8988T (cell line): ENCODE data around the gene FOSB.
A peak's percentile ranks its signal among the peaks of the same experiment; 100 is the strongest.

ENCODE experiments used
- DNase-seq: peaks from one replicate; pipeline ENCODE4 v3.0.0; 2011

FOSB gene

GRCh38 chr19:45485305-45486077 is 17.7 kb downstream of the FOSB start:
- no peak for DNase-seq

GRCh38 chr19:45488708-45489107 is 20.9 kb downstream of the FOSB start:
- DNase-seq = no peak

- no peak for DNase-seq
These were observed 21.5 kb downstream of the FOSB start for GRCh38 chr19:45489216-45489855.

GRCh38 chr19:45492137-45492626 is 24.4 kb downstream of the FOSB start:
- no peak for DNase-seq

- no peak for DNase-seq
These were observed 25.1 kb downstream of the FOSB start for GRCh38 chr19:45492627-45493470.

GRCh38 chr19:45494261-45494916 is 26.6 kb downstream of the FOSB start:
- no peak for DNase-seq

- DNase-seq = no peak
These were observed 27.4 kb downstream of the FOSB start for GRCh38 chr19:45495178-45495577.

- DNase-seq = no peak
These were observed 28.7 kb downstream of the FOSB start for GRCh38 chr19:45496349-45496953.

- DNase-seq = no peak
These were observed 30.0 kb downstream of the FOSB start for GRCh38 chr19:45497791-45498190.

- DNase-seq = no peak
These were observed 30.8 kb downstream of the FOSB start, which contains the start of gene PPM1N for GRCh38 chr19:45498411-45499195. TSS of gene PPM1N (plus strand) at chr19:45498443. CDS start at chr19:45498473, 30 bp downstream.

- no peak for DNase-seq
These were observed 31.7 kb downstream of the FOSB start for GRCh38 chr19:45499196-45500180.

GRCh38 chr19:45500918-45501729 is 33.3 kb downstream of the FOSB start:
- no peak for DNase-seq

GRCh38 chr19:45501730-45502014 is 33.9 kb downstream of the FOSB start:
- no peak for DNase-seq

GRCh38 chr19:45502111-45502510 is 34.3 kb downstream of the FOSB start:
- DNase-seq = no peak

GRCh38 chr19:45503909-45504308 is 36.1 kb downstream of the FOSB start:
- DNase-seq = no peak

GRCh38 chr19:45505151-45505995 is 37.6 kb downstream of the FOSB start:
- DNase-seq = no peak

- DNase-seq = no peak
These were observed 38.1 kb downstream of the FOSB start for GRCh38 chr19:45505996-45506245.

GRCh38 chr19:45506246-45506988 is 38.6 kb downstream of the FOSB start:
- DNase-seq = peak; percentile 75
